ENCODE measurements around the gene ZNF385D. TPM values are rescaled to one million over a fixed set of nuclear protein-coding genes. Genes with fewer than 3 reads are reported as not detected.

The ZNF385D gene
- total and polyA plus RNA-seq, 2 of the 13 experiments (the other 11 are each of a cell fraction or from before 2014, with no cell fraction given): not detected

GRCh38 chr3:21786438-21786797 is 35.4 kb upstream of the ZNF385D start:
- no peak for FAIRE-seq
- Histone ChIP-seq H3K79me2 (ENCODE audit: insufficient read depth, low read length) (no peaks in the 10 kb centered on the region), H4K20me1 (ENCODE audit: insufficient read depth, low read length) (no peaks in the 10 kb centered on the region), H2AFZ (ENCODE audit: low read length) (no peak overlapping the region), H3K27ac (ENCODE audit: extremely low read length, insufficient read depth, low read length) (no peak overlapping the region), H3K4me1 (ENCODE audit: insufficient read depth, low read length) (no peaks in the 10 kb centered on the region), H3K27me3 (ENCODE audit: control insufficient read depth in 1 of 2, insufficient read depth in 2 of 2, low read length in 2 of 2) (no peaks in the 10 kb centered on the region), H3K9ac (ENCODE audit: insufficient read depth, low read depth, low read length) (no peak overlapping the region), H3K36me3 (replicated peaks in 1 of 2; ENCODE audit: control insufficient read depth in 1 of 2, insufficient read depth in 2 of 2, low read length in 2 of 2) (no peaks in the 10 kb centered on the region), H3K4me2 (ENCODE audit: low read depth, low read length) (no peak overlapping the region), H3K4me3 (replicated peaks in 1 of 3; ENCODE audit: insufficient read depth in 1 of 3, low read depth in 2 of 3, low read length in 3 of 3) (no peak overlapping the region), H3K9me3 (ENCODE audit: low read length) (no peaks in the 10 kb centered on the region; the same call in 1 of the 2 replicates)
- intact Hi-C loops (cut with micrococcal nuclease; ENCODE audit: unreplicated experiment) (no loop called here), in situ Hi-C loops (cut with HindIII; ENCODE audit: extremely low pct_ligation_motif_present, low pct_unique_long_range_greater_than_20kb) (no loop called here)
- ChIA-PET CTCF (ENCODE audit: low intra/inter-chr PET ratio, low total read pairs) (no interaction called here), POLR2A (no interaction called here)
- no peak for DNase-seq (ENCODE audit: low spot score)
- TF ChIP-seq ZNF335 (CRISPR knock-in tag; IDR thresholded peaks at IDR 0.05) (no peak), STAG1 (CRISPR knock-in tag; IDR thresholded peaks at IDR 0.05) (no peak), GATA4 (IDR thresholded peaks at IDR 0.05; ENCODE audit: borderline replicate concordance, low read depth) (no peak), FOXK2 (IDR thresholded peaks at IDR 0.05) (no peak), JARID2 (CRISPR knock-in tag; IDR thresholded peaks at IDR 0.05; ENCODE audit: insufficient replicate concordance) (no peak), ZNF10 (CRISPR knock-in tag; IDR thresholded peaks at IDR 0.05; ENCODE audit: borderline replicate concordance, low read depth) (no peak), TOPORS (CRISPR knock-in tag; IDR thresholded peaks at IDR 0.05) (no peak), ZNF33A (CRISPR knock-in tag; IDR thresholded peaks at IDR 0.05; ENCODE audit: borderline replicate concordance) (no peak), ZNF652 (CRISPR knock-in tag; IDR thresholded peaks at IDR 0.05; ENCODE audit: borderline replicate concordance, low read depth) (no peak), HNRNPH1 (optimal IDR thresholded peaks at IDR 0.05; ENCODE audit: low read depth, low read length) (no peak), RFX1 (IDR thresholded peaks at IDR 0.05) (no peak), CAMTA2 (CRISPR knock-in tag; IDR thresholded peaks at IDR 0.05; ENCODE audit: borderline replicate concordance) (no peak), ZNF552 (CRISPR knock-in tag; IDR thresholded peaks at IDR 0.05; ENCODE audit: borderline replicate concordance) (no peak), ZNF44 (CRISPR knock-in tag; IDR thresholded peaks at IDR 0.05) (no peak), NR2F6 (IDR thresholded peaks at IDR 0.05) (no peak), NR2F6 (CRISPR knock-in tag; IDR thresholded peaks at IDR 0.05) (no peak)
- TF ChIP-seq, protein P1, sequence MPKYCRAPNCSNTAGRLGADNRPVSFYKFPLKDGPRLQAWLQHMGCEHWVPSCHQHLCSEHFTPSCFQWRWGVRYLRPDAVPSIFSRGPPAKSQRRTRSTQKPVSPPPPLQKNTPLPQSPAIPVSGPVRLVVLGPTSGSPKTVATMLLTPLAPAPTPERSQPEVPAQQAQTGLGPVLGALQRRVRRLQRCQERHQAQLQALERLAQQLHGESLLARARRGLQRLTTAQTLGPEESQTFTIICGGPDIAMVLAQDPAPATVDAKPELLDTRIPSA (CRISPR knock-in tag; IDR thresholded peaks at IDR 0.05; ENCODE audit: borderline replicate concordance): no peak
- TF ChIP-seq, protein P2, sequence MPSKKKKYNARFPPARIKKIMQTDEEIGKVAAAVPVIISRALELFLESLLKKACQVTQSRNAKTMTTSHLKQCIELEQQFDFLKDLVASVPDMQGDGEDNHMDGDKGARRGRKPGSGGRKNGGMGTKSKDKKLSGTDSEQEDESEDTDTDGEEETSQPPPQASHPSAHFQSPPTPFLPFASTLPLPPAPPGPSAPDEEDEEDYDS (CRISPR knock-in tag; IDR thresholded peaks at IDR 0.05): no peak
- TF ChIP-seq, protein P3, sequence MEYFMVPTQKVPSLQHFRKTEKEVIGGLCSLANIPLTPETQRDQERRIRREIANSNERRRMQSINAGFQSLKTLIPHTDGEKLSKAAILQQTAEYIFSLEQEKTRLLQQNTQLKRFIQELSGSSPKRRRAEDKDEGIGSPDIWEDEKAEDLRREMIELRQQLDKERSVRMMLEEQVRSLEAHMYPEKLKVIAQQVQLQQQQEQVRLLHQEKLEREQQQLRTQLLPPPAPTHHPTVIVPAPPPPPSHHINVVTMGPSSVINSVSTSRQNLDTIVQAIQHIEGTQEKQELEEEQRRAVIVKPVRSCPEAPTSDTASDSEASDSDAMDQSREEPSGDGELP (IDR thresholded peaks at IDR 0.05; ENCODE audit: borderline replicate concordance, low read depth): no peak
- BruUV-seq (replicated peaks): no TSS peak
- no peak for ATAC-seq
- 0% methylated on average over 2 of the region's 2 CpGs for WGBS (ENCODE audit: low lambda C conversion rate)

All from HepG2 (cell line).